CD14-positive monocyte (primary cell): ENCODE measurements around the gene TIAM1. TPM values are rescaled to one million over a fixed set of nuclear protein-coding genes. Genes with fewer than 3 reads are reported as not detected.

Source experiments
- DNase-seq, 3 donors: peaks; one replicate each; pipeline ENCODE4 v3.0.0-alpha.2; 2011 to 2022
- H2AFZ ChIP-seq: 2 replicates; pipeline ENCODE4 v1.6.0; 2012; ENCODE audit warnings: mild to moderate bottlenecking, low read depth, low read length, inconsistent platforms; ENCODE audit not compliant: insufficient read depth, poor library complexity, severe bottlenecking
- H3K27ac ChIP-seq, 2 donors: 1 replicate in 1 of 2; 2 replicates in 1 of 2; pipeline ENCODE4 v1.5.1; 2012 to 2013; ENCODE audit warnings: low read length in 2 of 2, control low read depth in 1 of 2, inconsistent platforms in 1 of 2, low read depth in 1 of 2, mild to moderate bottlenecking in 1 of 2
- H3K27me3 ChIP-seq, 2 donors: one replicate each; pipeline versions ENCODE4 v1.6.0 to v1.6.1; 2011 to 2013; ENCODE audit warnings: low read length in 2 of 2; ENCODE audit not compliant: control insufficient read depth in 2 of 2, insufficient read depth in 2 of 2
- H3K36me3 ChIP-seq, 2 donors: replicated peaks in 1 of 2; 1 replicate in 1 of 2; 2 replicates in 1 of 2; pipeline versions ENCODE4 v1.5.1 to v1.6.1; 2012 to 2013; ENCODE audit warnings: low read length in 2 of 2, control low read depth in 1 of 2, inconsistent platforms in 1 of 2, mild to moderate bottlenecking in 1 of 2; ENCODE audit not compliant: insufficient read depth in 2 of 2, control insufficient read depth in 1 of 2
- H3K4me1 ChIP-seq, 2 donors: 1 replicate in 1 of 2; 2 replicates in 1 of 2; pipeline versions ENCODE4 v1.5.1 to v1.6.1; 2012 to 2013; ENCODE audit warnings: low read length in 2 of 2, control low read depth in 1 of 2, inconsistent platforms in 1 of 2, mild to moderate bottlenecking in 1 of 2, moderate library complexity in 1 of 2; ENCODE audit not compliant: insufficient read depth in 2 of 2, control insufficient read depth in 1 of 2
- H3K4me2 ChIP-seq: replicated peaks from 2 replicates; pipeline ENCODE3; 2012; ENCODE audit warnings: low read length, moderate library complexity, mild to moderate bottlenecking; ENCODE audit not compliant: poor library complexity, severe bottlenecking; ENCODE audit errors: extremely low read depth
- H3K4me3 ChIP-seq, 3 experiments: fragments of 200-600 bp in 1 of 3; sonication (generic) in 1 of 3; replicated peaks in 1 of 3; 1 replicate in 2 of 3; 2 replicates in 1 of 3; pipeline ENCODE4 v1.5.1; 2011 to 2013; ENCODE audit warnings: low read length in 3 of 3, mild to moderate bottlenecking in 3 of 3, control low read depth in 2 of 3, low read depth in 2 of 3, inconsistent platforms in 1 of 3, moderate library complexity in 1 of 3
- H3K79me2 ChIP-seq: 2 replicates; pipeline ENCODE4 v1.6.0; 2012; ENCODE audit warnings: mild to moderate bottlenecking, control low read depth, inconsistent platforms, low read length, moderate library complexity; ENCODE audit not compliant: insufficient read depth
- H3K9ac ChIP-seq: 2 replicates; pipeline ENCODE4 v1.6.0; 2017; ENCODE audit warnings: low read length, mild to moderate bottlenecking; ENCODE audit not compliant: insufficient read depth, poor library complexity, severe bottlenecking
- H3K9me3 ChIP-seq, 2 donors: replicated peaks in 1 of 2; 1 replicate in 1 of 2; 2 replicates in 1 of 2; pipeline versions ENCODE4 v1.5.1 to v1.6.1; 2012 to 2013; ENCODE audit warnings: low read length in 2 of 2, control low read depth in 1 of 2; ENCODE audit not compliant: control insufficient read depth in 1 of 2, insufficient read depth in 1 of 2
- H4K20me1 ChIP-seq: 2 replicates; pipeline ENCODE4 v1.6.0; 2012; ENCODE audit warnings: mild to moderate bottlenecking, low read length, control low read depth, moderate library complexity; ENCODE audit not compliant: insufficient read depth
- H3K27ac Mint-ChIP-seq, 7 donors: one replicate each; pipeline ENCODE4 v1.8.0; 2020; ENCODE audit warnings: mild to moderate bottlenecking in 7 of 7, mixed read lengths in 7 of 7, moderate library complexity in 6 of 7, inconsistent platforms in 2 of 7
- H3K27me3 Mint-ChIP-seq, 3 donors: one replicate each; pipeline ENCODE4 v1.8.0; 2021 to 2022; ENCODE audit warnings: low read depth in 3 of 3, mild to moderate bottlenecking in 3 of 3, mixed read lengths in 3 of 3, moderate library complexity in 3 of 3, inconsistent platforms in 1 of 3
- H3K36me3 Mint-ChIP-seq, 2 donors: one replicate each; pipeline ENCODE4 v1.8.0; 2020; ENCODE audit warnings: mixed read lengths in 2 of 2, inconsistent platforms in 1 of 2, mild to moderate bottlenecking in 1 of 2
- H3K4me1 Mint-ChIP-seq: one replicate; pipeline ENCODE4 v1.8.0; 2020; ENCODE audit warnings: mild to moderate bottlenecking, mixed read lengths
- H3K4me3 Mint-ChIP-seq, 2 donors: one replicate each; pipeline ENCODE4 v1.8.0; 2020; ENCODE audit warnings: mild to moderate bottlenecking in 2 of 2, mixed read lengths in 2 of 2, moderate library complexity in 1 of 2
- H3K9me3 Mint-ChIP-seq, 7 donors: one replicate each; pipeline ENCODE4 v1.8.0; 2020 to 2022; ENCODE audit warnings: mixed read lengths in 7 of 7, mild to moderate bottlenecking in 6 of 7, moderate library complexity in 6 of 7, inconsistent platforms in 2 of 7
- WGBS: methylation state at CpG from one replicate; pipeline ENCODE4 v1.1.5; 2013; ENCODE audit warnings: missing lambda C conversion rate; ENCODE audit not compliant: insufficient coverage; 5-methylcytosine and 5-hydroxymethylcytosine counted together
- intact Hi-C, 2 donors: fragments of 100-400 bp; cut with micrococcal nuclease; formaldehyde crosslinking; loops; one replicate each; pipeline versions ENCODE4 v1.15.0 to v1.15.1; 2023
- polyA plus RNA-seq, 3 donors: library from polyadenylated mRNA; depleted of rRNA in 1 of 3; unstranded in 2 of 3; stranded (reverse) in 1 of 3; fragments of 300-500 nt in 2 of 3; fragments of >200 nt in 1 of 3; fragmentation: Illumina TruSeq in 2 of 3; gene quantifications; 1 replicate in 2 of 3; 2 replicates in 1 of 3; pipeline ENCODE4 v1.2.3, GENCODE V29; 2012 to 2021
- TF ChIP-seq, protein P1 (sequence below): fragments of 200-600 bp; IDR thresholded peaks from one replicate; pipeline ENCODE4 v1.8.0; 2022; ENCODE audit warnings: antibody characterized with exemption, mild to moderate bottlenecking

Gene TIAM1
- polyA plus RNA-seq, 3 donors = 17.7 to 55.0 (median 45.3) TPM

DNA sequence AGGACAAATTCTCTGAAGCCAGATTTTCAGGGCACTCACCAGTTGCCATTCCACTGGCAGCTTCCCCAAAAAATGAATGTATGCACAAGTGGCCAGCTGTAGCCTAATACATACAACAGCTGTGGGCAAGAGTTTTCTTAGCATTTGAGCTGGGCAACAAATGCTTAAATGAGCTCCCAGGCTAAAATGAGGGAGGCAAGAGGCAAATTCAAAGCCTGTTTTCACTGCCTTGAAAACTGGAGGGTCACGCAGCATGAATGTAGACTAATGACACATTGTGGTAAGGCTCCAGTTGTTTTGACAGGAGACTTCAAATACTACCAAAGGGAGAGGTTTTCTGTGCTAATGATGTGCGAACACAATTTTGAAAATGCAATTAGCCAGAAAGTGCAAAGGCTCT lies 88.2 kb downstream of the TIAM1 start:
- Histone ChIP-seq H3K9ac (no peak overlapping the region), H3K4me3 (no peak overlapping the region), H2AFZ (no peak overlapping the region), H3K27me3 (no peaks in the 10 kb centered on the region), H3K4me2 (no peak overlapping the region), H3K79me2 (no peaks in the 10 kb centered on the region), H3K27ac (no peak overlapping the region), H3K36me3 (peaks cover 3 to 34% of the 10 kb centered on the region in 2 donors), H3K4me1 (no peaks in the 10 kb centered on the region), H3K9me3 (no peaks in the 10 kb centered on the region), H4K20me1 (peaks cover 100% of the 10 kb centered on the region)
- TF ChIP-seq, protein P1, sequence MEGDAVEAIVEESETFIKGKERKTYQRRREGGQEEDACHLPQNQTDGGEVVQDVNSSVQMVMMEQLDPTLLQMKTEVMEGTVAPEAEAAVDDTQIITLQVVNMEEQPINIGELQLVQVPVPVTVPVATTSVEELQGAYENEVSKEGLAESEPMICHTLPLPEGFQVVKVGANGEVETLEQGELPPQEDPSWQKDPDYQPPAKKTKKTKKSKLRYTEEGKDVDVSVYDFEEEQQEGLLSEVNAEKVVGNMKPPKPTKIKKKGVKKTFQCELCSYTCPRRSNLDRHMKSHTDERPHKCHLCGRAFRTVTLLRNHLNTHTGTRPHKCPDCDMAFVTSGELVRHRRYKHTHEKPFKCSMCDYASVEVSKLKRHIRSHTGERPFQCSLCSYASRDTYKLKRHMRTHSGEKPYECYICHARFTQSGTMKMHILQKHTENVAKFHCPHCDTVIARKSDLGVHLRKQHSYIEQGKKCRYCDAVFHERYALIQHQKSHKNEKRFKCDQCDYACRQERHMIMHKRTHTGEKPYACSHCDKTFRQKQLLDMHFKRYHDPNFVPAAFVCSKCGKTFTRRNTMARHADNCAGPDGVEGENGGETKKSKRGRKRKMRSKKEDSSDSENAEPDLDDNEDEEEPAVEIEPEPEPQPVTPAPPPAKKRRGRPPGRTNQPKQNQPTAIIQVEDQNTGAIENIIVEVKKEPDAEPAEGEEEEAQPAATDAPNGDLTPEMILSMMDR = no peak
- intact Hi-C loops = no loop called here
- peaks cover 0 to 5% (median 2%) of the 10 kb centered on the region in 7 donors for H3K9me3 Mint-ChIP-seq
- H3K4me1 Mint-ChIP-seq = no peaks in the 10 kb centered on the region
- H3K36me3 Mint-ChIP-seq = peaks cover 21 to 32% of the 10 kb centered on the region in 2 donors
- 100% methylated on average over 2 of the region's 2 CpGs for WGBS
- no peak overlapping the region for H3K4me3 Mint-ChIP-seq
- peaks cover 0 to 2% (median 1%) of the 10 kb centered on the region in 3 donors for H3K27me3 Mint-ChIP-seq
- no peak for DNase-seq
- no peak overlapping the region for H3K27ac Mint-ChIP-seq

DNA sequence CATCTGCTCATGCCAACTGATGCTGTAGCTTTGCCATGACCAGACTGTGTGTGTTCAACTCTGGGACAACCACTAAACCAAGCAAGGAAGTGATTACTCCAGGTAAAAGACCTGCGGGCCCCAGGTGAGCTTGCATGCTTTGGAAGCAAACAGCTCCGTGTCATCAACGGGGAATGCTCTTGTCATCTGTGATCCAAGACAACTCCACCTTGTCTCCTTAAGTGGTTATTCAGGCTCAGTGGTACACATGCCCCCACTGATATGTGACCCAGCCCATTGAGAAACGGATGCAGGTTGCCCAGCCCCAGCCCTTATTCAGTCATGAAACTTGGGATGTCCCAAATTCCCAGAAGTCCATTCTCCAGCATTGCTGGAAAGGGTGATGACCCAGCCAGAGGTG lies 89.0 kb downstream of the TIAM1 start:
- no peaks in the 10 kb centered on the region for H3K79me2 ChIP-seq
- no peak overlapping the region for H3K27ac Mint-ChIP-seq
- peaks cover 26 to 39% of the 10 kb centered on the region in 2 donors for H3K36me3 Mint-ChIP-seq
- H3K27ac ChIP-seq = no peak overlapping the region
- H3K9ac ChIP-seq = no peak overlapping the region
- peaks cover 3 to 42% of the 10 kb centered on the region in 2 donors for H3K36me3 ChIP-seq
- H3K4me1 Mint-ChIP-seq = no peaks in the 10 kb centered on the region
- H3K27me3 Mint-ChIP-seq = peaks cover 0 to 2% (median 2%) of the 10 kb centered on the region in 3 donors
- no peaks in the 10 kb centered on the region for H3K27me3 ChIP-seq
- DNase-seq = no peak
- intact Hi-C loops = no loop called here
- TF ChIP-seq, protein P1 = no peak
- H3K9me3 ChIP-seq = no peaks in the 10 kb centered on the region
- H4K20me1 ChIP-seq = peaks cover 100% of the 10 kb centered on the region
- peaks cover 0 to 5% (median 2%) of the 10 kb centered on the region in 7 donors for H3K9me3 Mint-ChIP-seq
- no peak overlapping the region for H3K4me2 ChIP-seq
- H3K4me1 ChIP-seq = no peaks in the 10 kb centered on the region
- H2AFZ ChIP-seq = no peak overlapping the region
- H3K4me3 ChIP-seq = no peak overlapping the region
- 92% methylated on average over 4 of the region's 4 CpGs for WGBS
- H3K4me3 Mint-ChIP-seq = no peak overlapping the region
